Measurements from ENCODE around the gene MRPS7.

Gene MRPS7

DNA sequence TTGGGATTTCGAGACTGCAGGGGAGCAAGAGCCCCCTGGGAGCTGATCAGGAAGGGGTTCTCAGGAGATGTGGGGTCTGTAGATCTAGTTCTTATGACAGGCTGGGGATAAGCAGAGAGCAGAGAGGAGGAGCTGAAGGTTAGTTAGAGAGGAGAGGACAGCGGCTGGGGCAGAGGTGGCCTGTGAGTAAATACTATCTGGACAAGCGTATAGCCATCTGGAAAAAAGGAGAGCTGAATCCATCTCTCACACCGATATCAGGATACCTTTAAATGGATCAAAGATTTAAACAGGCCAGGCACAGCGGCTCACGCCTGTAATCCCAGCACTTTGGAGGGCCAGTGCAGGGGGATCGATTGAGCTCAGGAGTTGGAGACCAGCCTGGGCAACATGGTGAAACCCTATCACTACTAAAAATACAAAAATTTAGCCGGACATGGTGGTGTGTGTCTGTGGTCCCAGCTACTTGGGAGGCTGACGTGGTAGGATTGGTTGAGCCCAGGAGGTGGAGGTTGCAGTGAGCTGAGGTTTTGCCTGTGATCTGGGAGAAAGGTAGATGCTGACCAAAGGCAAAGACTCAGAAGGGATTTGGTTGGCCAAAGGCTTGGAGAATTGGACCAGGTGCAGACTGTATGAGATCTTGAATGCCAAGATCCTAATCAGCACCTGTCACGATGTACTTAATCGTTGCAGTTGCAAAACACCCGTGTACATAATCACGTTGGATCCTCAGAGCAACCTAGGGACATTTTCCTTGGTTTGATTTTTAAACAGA is 46.5 kb downstream of the MRPS7 start:
- no peaks in the 10 kb centered on the region for H3K9me3 ChIP-seq (ENCODE audit: control insufficient read depth, insufficient read depth, low read depth, low read length)
- no peak for TF ChIP-seq ZNF341 (tag by site-specific recombination; IDR thresholded peaks at IDR 0.05; ENCODE audit: low read depth)
- no peak overlapping the region for H3K27ac ChIP-seq (ENCODE audit: extremely low read depth, low read depth, low read length)
- CTCF ChIA-PET = interaction anchor here (1.7 kb wide), 1 partner anchor 11 kb away, joined by 4 read pairs; no protein-coding TSS in a partner anchor
- no peaks in the 10 kb centered on the region; a peak in 1 of 3 replicates for H3K36me3 ChIP-seq (ENCODE audit: control insufficient read depth in 2 of 2, insufficient read depth in 1 of 2, low read length in 2 of 2)
- no peaks in the 10 kb centered on the region for H3K4me1 ChIP-seq (ENCODE audit: control insufficient read depth, insufficient read depth, low read length)
- H3K4me3 ChIP-seq (ENCODE audit: low read depth, low read length) = no peak overlapping the region
- POLR2A ChIA-PET = interaction anchor here (0.6 to 1.3 kb wide), 3 partner anchors 18 to 98 kb away, joined by 3 to 7 read pairs (median 6); partner anchors contain the start of gene SLC25A19

- CTCF ChIA-PET = interaction anchor here (1.7 kb wide), 1 partner anchor 12 kb away, joined by 4 read pairs; no protein-coding TSS in a partner anchor
- H3K4me3 ChIP-seq (ENCODE audit: low read depth, low read length) = no peak overlapping the region
- TF ChIP-seq ZBTB7A (tag by site-specific recombination; IDR thresholded peaks at IDR 0.05; ENCODE audit: low read depth) (no peak), RBAK (tag by site-specific recombination; IDR thresholded peaks at IDR 0.05) (no peak), ZBTB1 (tag by site-specific recombination; IDR thresholded peaks at IDR 0.05) (no peak), ZNF354C (tag by site-specific recombination; IDR thresholded peaks at IDR 0.05; ENCODE audit: borderline replicate concordance, low read depth) (no peak), ZNF555 (tag by site-specific recombination; conservative IDR thresholded peaks at IDR 0.05) (no peak), EGR2 (tag by site-specific recombination; IDR thresholded peaks at IDR 0.05; ENCODE audit: low read depth) (no peak), ZNF302 (tag by site-specific recombination; IDR thresholded peaks at IDR 0.05; ENCODE audit: low read depth) (no peak), ZNF112 (tag by site-specific recombination; IDR thresholded peaks at IDR 0.05) (no peak), KLF7 (tag by site-specific recombination; IDR thresholded peaks at IDR 0.05; ENCODE audit: borderline replicate concordance) (no peak), ZSCAN18 (tag by site-specific recombination; IDR thresholded peaks at IDR 0.05) (no peak), ZNF157 (tag by site-specific recombination; IDR thresholded peaks at IDR 0.05) (no peak), ZNF18 (tag by site-specific recombination; IDR thresholded peaks at IDR 0.05) (no peak), ZNF174 (tag by site-specific recombination; IDR thresholded peaks at IDR 0.05) (no peak), ZNF837 (tag by site-specific recombination; IDR thresholded peaks at IDR 0.05) (no peak), ZNF202 (tag by site-specific recombination; IDR thresholded peaks at IDR 0.05; ENCODE audit: borderline replicate concordance) (no peak)
- TF ChIP-seq, protein P1, sequence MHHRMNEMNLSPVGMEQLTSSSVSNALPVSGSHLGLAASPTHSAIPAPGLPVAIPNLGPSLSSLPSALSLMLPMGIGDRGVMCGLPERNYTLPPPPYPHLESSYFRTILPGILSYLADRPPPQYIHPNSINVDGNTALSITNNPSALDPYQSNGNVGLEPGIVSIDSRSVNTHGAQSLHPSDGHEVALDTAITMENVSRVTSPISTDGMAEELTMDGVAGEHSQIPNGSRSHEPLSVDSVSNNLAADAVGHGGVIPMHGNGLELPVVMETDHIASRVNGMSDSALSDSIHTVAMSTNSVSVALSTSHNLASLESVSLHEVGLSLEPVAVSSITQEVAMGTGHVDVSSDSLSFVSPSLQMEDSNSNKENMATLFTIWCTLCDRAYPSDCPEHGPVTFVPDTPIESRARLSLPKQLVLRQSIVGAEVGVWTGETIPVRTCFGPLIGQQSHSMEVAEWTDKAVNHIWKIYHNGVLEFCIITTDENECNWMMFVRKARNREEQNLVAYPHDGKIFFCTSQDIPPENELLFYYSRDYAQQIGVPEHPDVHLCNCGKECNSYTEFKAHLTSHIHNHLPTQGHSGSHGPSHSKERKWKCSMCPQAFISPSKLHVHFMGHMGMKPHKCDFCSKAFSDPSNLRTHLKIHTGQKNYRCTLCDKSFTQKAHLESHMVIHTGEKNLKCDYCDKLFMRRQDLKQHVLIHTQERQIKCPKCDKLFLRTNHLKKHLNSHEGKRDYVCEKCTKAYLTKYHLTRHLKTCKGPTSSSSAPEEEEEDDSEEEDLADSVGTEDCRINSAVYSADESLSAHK (tag by site-specific recombination; IDR thresholded peaks at IDR 0.05) = no peak
- TF ChIP-seq, protein P2, sequence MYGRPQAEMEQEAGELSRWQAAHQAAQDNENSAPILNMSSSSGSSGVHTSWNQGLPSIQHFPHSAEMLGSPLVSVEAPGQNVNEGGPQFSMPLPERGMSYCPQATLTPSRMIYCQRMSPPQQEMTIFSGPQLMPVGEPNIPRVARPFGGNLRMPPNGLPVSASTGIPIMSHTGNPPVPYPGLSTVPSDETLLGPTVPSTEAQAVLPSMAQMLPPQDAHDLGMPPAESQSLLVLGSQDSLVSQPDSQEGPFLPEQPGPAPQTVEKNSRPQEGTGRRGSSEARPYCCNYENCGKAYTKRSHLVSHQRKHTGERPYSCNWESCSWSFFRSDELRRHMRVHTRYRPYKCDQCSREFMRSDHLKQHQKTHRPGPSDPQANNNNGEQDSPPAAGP (tag by site-specific recombination; IDR thresholded peaks at IDR 0.05) = no peak
- TF ChIP-seq, protein P3, sequence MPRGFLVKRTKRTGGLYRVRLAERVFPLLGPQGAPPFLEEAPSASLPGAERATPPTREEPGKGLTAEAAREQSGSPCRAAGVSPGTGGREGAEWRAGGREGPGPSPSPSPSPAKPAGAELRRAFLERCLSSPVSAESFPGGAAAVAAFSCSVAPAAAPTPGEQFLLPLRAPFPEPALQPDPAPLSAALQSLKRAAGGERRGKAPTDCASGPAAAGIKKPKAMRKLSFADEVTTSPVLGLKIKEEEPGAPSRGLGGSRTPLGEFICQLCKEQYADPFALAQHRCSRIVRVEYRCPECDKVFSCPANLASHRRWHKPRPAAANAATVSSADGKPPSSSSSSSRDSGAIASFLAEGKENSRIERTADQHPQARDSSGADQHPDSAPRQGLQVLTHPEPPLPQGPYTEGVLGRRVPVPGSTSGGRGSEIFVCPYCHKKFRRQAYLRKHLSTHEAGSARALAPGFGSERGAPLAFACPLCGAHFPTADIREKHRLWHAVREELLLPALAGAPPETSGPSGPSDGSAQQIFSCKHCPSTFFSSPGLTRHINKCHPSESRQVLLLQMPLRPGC (tag by site-specific recombination; IDR thresholded peaks at IDR 0.05) = no peak
- TF ChIP-seq, protein P4, sequence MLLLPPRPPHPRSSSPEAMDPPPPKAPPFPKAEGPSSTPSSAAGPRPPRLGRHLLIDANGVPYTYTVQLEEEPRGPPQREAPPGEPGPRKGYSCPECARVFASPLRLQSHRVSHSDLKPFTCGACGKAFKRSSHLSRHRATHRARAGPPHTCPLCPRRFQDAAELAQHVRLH (tag by site-specific recombination; IDR thresholded peaks at IDR 0.05) = no peak
- H3K36me3 ChIP-seq (ENCODE audit: control insufficient read depth in 2 of 2, insufficient read depth in 1 of 2, low read length in 2 of 2) = no peaks in the 10 kb centered on the region; a peak in 1 of 3 replicates
- H3K9me3 ChIP-seq (ENCODE audit: control insufficient read depth, insufficient read depth, low read depth, low read length) = no peaks in the 10 kb centered on the region
- POLR2A ChIA-PET = interaction anchor here (1.1 to 2.4 kb wide), 3 partner anchors 19 to 97 kb away, joined by 6 to 10 read pairs (median 7); partner anchors contain the start of gene SLC25A19
- peak overlapping the region; percentile 46; the same call in 1 of the 2 replicates for H3K27ac ChIP-seq (ENCODE audit: extremely low read depth, low read depth, low read length)
- no peaks in the 10 kb centered on the region for H3K4me1 ChIP-seq (ENCODE audit: control insufficient read depth, insufficient read depth, low read length)
These were observed 47.3 kb downstream of the MRPS7 start for GRCh38 chr17:75308732-75309629.

All from HEK293 (cell line).